CD4-positive, alpha-beta T cell (primary cell): Measurements from ENCODE around the gene C9. TPM values are rescaled to one million over a fixed set of nuclear protein-coding genes. Genes with fewer than 3 reads are reported as not detected.

Source experiments
- ATAC-seq: fragments of 200-7000 bp; cut with Tn5 transposase; one replicate; pipeline ENCODE4 v1.10.0; 2022; ENCODE audit warnings: mild to moderate bottlenecking; ENCODE audit not compliant: poor library complexity
- CTCF ChIA-PET: fragments of 350-600 bp; sonication (Branson Sonifier 250); formaldehyde crosslinking; loops from one replicate; lab custom pipeline; 2021; ENCODE audit warnings: antibody characterized with exemption, inconsistent platforms; lab: Charles Lee
- POLR2A ChIA-PET: fragments of 350-600 bp; sonication (Branson Sonifier 250); formaldehyde crosslinking; loops from one replicate; lab custom pipeline; 2021; ENCODE audit warnings: antibody characterized with exemption, inconsistent platforms; lab: Charles Lee
- DNase-seq, 14 experiments: peaks; one replicate each; pipeline ENCODE4 v3.0.0-alpha.2; 2013 to 2020; ENCODE audit warnings: mixed read lengths in 2 of 14
- H3K27ac ChIP-seq, 2 donors: one replicate each; pipeline versions ENCODE4 v1.5.1 to v1.7.0; 2013; ENCODE audit warnings: low read length in 2 of 2, low read depth in 1 of 2, mild to moderate bottlenecking in 1 of 2
- H3K27me3 ChIP-seq, 2 experiments: 1 replicate in 1 of 2; 2 replicates in 1 of 2; pipeline versions ENCODE4 v1.6.1 to v1.7.0; 2013; ENCODE audit warnings: low read length in 2 of 2, control low read depth in 1 of 2, mild to moderate bottlenecking in 1 of 2, moderate library complexity in 1 of 2; ENCODE audit not compliant: insufficient read depth in 2 of 2, control insufficient read depth in 1 of 2
- H3K36me3 ChIP-seq: one replicate; pipeline ENCODE4 v1.6.1; 2013; ENCODE audit warnings: low read length, control low read depth; ENCODE audit not compliant: insufficient read depth
- H3K4me1 ChIP-seq: one replicate; pipeline ENCODE4 v1.6.1; 2013; ENCODE audit warnings: low read length, control low read depth; ENCODE audit not compliant: insufficient read depth
- H3K4me3 ChIP-seq: one replicate; pipeline ENCODE4 v1.5.1; 2013; ENCODE audit warnings: mild to moderate bottlenecking, low read length, moderate library complexity
- H3K9me3 ChIP-seq, 2 experiments: 1 replicate in 1 of 2; 2 replicates in 1 of 2; pipeline versions ENCODE4 v1.6.1 to v1.7.0; 2013; ENCODE audit warnings: low read length in 2 of 2, mild to moderate bottlenecking in 2 of 2, control low read depth in 1 of 2, moderate library complexity in 1 of 2; ENCODE audit not compliant: control insufficient read depth in 1 of 2, insufficient read depth in 1 of 2
- H3K27ac Mint-ChIP-seq: one replicate; pipeline ENCODE4 v1.8.0; 2020; ENCODE audit warnings: mixed read lengths
- H3K27me3 Mint-ChIP-seq: one replicate; pipeline ENCODE4 v1.8.0; 2021; ENCODE audit warnings: mixed read lengths
- H3K36me3 Mint-ChIP-seq: one replicate; pipeline ENCODE4 v1.8.0; 2021; ENCODE audit warnings: low read depth, mixed read lengths
- H3K4me1 Mint-ChIP-seq: one replicate; pipeline ENCODE4 v1.8.0; 2021; ENCODE audit warnings: low read depth, mixed read lengths
- H3K4me3 Mint-ChIP-seq: one replicate; pipeline ENCODE4 v1.8.0; 2020; ENCODE audit warnings: mild to moderate bottlenecking, mixed read lengths
- H3K9me3 Mint-ChIP-seq: one replicate; pipeline ENCODE4 v1.8.0; 2020; ENCODE audit warnings: mixed read lengths
- CTCF ChIP-seq: fragments of 200-600 bp; IDR thresholded peaks from one replicate; pipeline ENCODE4 v1.8.0; 2022; ENCODE audit warnings: antibody characterized with exemption, mild to moderate bottlenecking
- intact Hi-C, 2 experiments: fragments of 100-400 bp; cut with DNase I in 1 of 2; cut with micrococcal nuclease in 1 of 2; formaldehyde crosslinking; loops; one replicate each; pipeline versions ENCODE4 v1.15.1 to v1.9.0; 2023 to 2025; cut with DNase I, micrococcal nuclease
- total RNA-seq, 174 experiments: library from RNA in 2 of 174; stranded (reverse) in 2 of 174; gene quantifications; one replicate each; pipeline ENCODE4 v1.2.3 and lab custom pipeline; 2021 to 2026

Gene C9
- total RNA-seq, 2 experiments from 2014 or later: not detected

GRCh38 chr5:39411985-39412384 is 47.7 kb upstream of the C9 start:
- Histone ChIP-seq H3K9me3 (no peaks in the 10 kb centered on the region), H3K27me3 (no peaks in the 10 kb centered on the region), H3K4me3 (no peak overlapping the region), H3K27ac (no peak overlapping the region), H3K4me1 (no peaks in the 10 kb centered on the region), H3K36me3 (no peaks in the 10 kb centered on the region)
- Mint-ChIP-seq H3K9me3 (no peaks in the 10 kb centered on the region), H3K27ac (no peak overlapping the region), H3K4me3 (no peak overlapping the region), H3K4me1 (no peaks in the 10 kb centered on the region), H3K36me3 (no peaks in the 10 kb centered on the region), H3K27me3 (peaks cover 17% of the 10 kb centered on the region)
- intact Hi-C loops: no loop called here
- no peak for TF ChIP-seq CTCF
- ATAC-seq: no peak
- DNase-seq: no peak
- ChIA-PET POLR2A (no interaction called here), CTCF (no interaction called here)

GRCh38 chr5:39411061-39411460 is 46.8 kb upstream of the C9 start:
- intact Hi-C loops: no loop called here
- ChIA-PET POLR2A (no interaction called here), CTCF (interaction anchor here (1.4 kb wide), 1 partner anchor 10 kb away, joined by 4 read pairs; no protein-coding TSS in a partner anchor)
- Histone ChIP-seq H3K27ac (no peak overlapping the region), H3K9me3 (no peaks in the 10 kb centered on the region), H3K36me3 (no peaks in the 10 kb centered on the region), H3K4me3 (no peak overlapping the region), H3K27me3 (peaks cover 3 to 4% of the 10 kb centered on the region in 2 experiments), H3K4me1 (no peaks in the 10 kb centered on the region)
- H3K9me3 Mint-ChIP-seq: no peaks in the 10 kb centered on the region
- no peak overlapping the region for H3K4me3 Mint-ChIP-seq
- no peak overlapping the region for H3K27ac Mint-ChIP-seq
- no peaks in the 10 kb centered on the region for H3K4me1 Mint-ChIP-seq
- no peaks in the 10 kb centered on the region for H3K36me3 Mint-ChIP-seq
- DNase-seq: peak in 2 of 14 experiments; percentile 6 to 14
- no peak for ATAC-seq
- peaks cover 20% of the 10 kb centered on the region for H3K27me3 Mint-ChIP-seq
- TF ChIP-seq CTCF: no peak

GRCh38 chr5:39409033-39409432 is 44.7 kb upstream of the C9 start:
- no peaks in the 10 kb centered on the region for H3K9me3 Mint-ChIP-seq
- no peak for ATAC-seq
- ChIA-PET POLR2A (no interaction called here), CTCF (no interaction called here)
- Histone ChIP-seq H3K9me3 (no peaks in the 10 kb centered on the region), H3K27ac (no peak overlapping the region), H3K4me1 (no peaks in the 10 kb centered on the region), H3K4me3 (no peak overlapping the region), H3K36me3 (no peaks in the 10 kb centered on the region), H3K27me3 (peaks cover 5% of the 10 kb centered on the region in 2 experiments)
- TF ChIP-seq CTCF: no peak
- H3K4me3 Mint-ChIP-seq: no peak overlapping the region
- H3K27ac Mint-ChIP-seq: no peak overlapping the region
- intact Hi-C loops: no loop called here
- no peaks in the 10 kb centered on the region for H3K36me3 Mint-ChIP-seq
- H3K27me3 Mint-ChIP-seq: peaks cover 29% of the 10 kb centered on the region
- DNase-seq: no peak
- H3K4me1 Mint-ChIP-seq: no peaks in the 10 kb centered on the region
